Lower leg skin (tissue), 3 donors: ENCODE measurements around the gene GPD1.

Experiments used
- POLR2A ChIP-seq, 2 donors: fragments of 450-650 bp; IDR thresholded peaks; one replicate each; pipeline ENCODE4 v1.6.1; 2016 to 2017; ENCODE audit warnings: antibody characterized with exemption in 2 of 2, mild to moderate bottlenecking in 1 of 2, moderate library complexity in 1 of 2
- TF ChIP-seq, protein P1 (sequence below), 3 donors: fragments of 450-650 bp; IDR thresholded peaks; one replicate each; pipeline ENCODE4 v1.5.1; 2016; ENCODE audit warnings: antibody characterized with exemption in 3 of 3, mild to moderate bottlenecking in 3 of 3, moderate library complexity in 2 of 3

DNA sequence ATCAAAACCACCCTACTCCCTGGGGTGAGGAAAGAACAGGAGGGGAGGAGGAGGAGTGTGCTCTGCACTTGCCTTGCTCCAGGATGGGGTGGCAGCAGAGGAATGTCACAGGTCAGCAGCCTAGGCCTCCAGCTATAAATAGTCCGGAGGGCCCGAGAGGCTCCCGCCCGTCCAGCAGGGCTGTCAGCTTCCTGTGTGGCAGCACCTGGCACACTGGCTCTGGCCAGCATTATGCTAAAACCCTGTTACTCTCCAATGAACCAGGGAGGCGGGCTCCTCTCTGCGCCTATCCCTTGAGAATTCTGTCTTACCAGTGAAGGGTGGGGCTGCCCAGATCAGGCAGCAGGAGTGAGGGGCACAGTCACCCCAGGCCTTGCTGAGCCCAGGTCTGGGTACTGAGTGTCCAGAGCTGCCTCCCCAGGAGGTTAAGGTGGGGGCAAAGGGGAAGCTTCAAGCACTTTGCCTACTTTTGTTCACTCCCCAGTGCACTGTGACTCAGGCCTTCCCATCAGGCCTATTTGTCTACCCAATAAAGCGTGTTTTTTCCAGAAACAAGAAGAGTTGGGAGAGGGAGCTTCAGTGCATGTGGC, 7.0 kb downstream of the GPD1 start:
- TF ChIP-seq, protein P1, sequence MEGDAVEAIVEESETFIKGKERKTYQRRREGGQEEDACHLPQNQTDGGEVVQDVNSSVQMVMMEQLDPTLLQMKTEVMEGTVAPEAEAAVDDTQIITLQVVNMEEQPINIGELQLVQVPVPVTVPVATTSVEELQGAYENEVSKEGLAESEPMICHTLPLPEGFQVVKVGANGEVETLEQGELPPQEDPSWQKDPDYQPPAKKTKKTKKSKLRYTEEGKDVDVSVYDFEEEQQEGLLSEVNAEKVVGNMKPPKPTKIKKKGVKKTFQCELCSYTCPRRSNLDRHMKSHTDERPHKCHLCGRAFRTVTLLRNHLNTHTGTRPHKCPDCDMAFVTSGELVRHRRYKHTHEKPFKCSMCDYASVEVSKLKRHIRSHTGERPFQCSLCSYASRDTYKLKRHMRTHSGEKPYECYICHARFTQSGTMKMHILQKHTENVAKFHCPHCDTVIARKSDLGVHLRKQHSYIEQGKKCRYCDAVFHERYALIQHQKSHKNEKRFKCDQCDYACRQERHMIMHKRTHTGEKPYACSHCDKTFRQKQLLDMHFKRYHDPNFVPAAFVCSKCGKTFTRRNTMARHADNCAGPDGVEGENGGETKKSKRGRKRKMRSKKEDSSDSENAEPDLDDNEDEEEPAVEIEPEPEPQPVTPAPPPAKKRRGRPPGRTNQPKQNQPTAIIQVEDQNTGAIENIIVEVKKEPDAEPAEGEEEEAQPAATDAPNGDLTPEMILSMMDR (IDR thresholded peaks at IDR 0.05) = no peak
- no peak for TF ChIP-seq POLR2A (IDR thresholded peaks at IDR 0.05)
